GM12892 (cell line): ENCODE data around the gene PGA3. TPM values are rescaled to one million over a fixed set of nuclear protein-coding genes. Genes with fewer than 3 reads are reported as not detected.
"Not testable (repeated sequence)": the region's sequence is repeated elsewhere in the genome, so short reads cannot be mapped to it uniquely, and the experiment has no call there.

Experiments used
- DNase-seq: peaks from one replicate; pipeline ENCODE4 v3.0.0; 2011; ENCODE audit not compliant: insufficient read length
- FAIRE-seq: peaks from 2 replicates; lab custom pipeline; 2011; peaks lifted over from hg19 to GRCh38; lab: Jason Lieb, UNC
- POLR2A ChIP-seq: IDR thresholded peaks from 2 replicates; pipeline ENCODE4 v1.6.1; 2011; ENCODE audit warnings: low read depth, low read length, control low read depth
- POLR2AphosphoS5 ChIP-seq: IDR thresholded peaks from 2 replicates; pipeline ENCODE4 v1.6.1; 2011; ENCODE audit warnings: low read depth, low read length, control low read depth
- TAF1 ChIP-seq: IDR thresholded peaks from 2 replicates; pipeline ENCODE4 v1.6.1; 2011; ENCODE audit warnings: low read depth, mild to moderate bottlenecking, control low read depth, low read length, borderline replicate concordance
- polyA plus RNA-seq: library from polyadenylated mRNA; unstranded; fragments of >200 nt; gene quantifications from one replicate; pipeline ENCODE4 v1.2.1, GENCODE V29; 2012; ENCODE audit warnings: missing spikeins, inconsistent platforms; ENCODE audit not compliant: missing spikeins

Gene PGA3
- 0.38 TPM for polyA plus RNA-seq

- FAIRE-seq, DNase-seq: not testable (repeated sequence)
These were observed at the start of gene PGA3 for GRCh38 chr11:61202950-61203746. PGA3 (plus strand) TSS chr11:61203515; CDS start chr11:61203565, 50 bp downstream.

GRCh38 chr11:61153593-61154095 is 49.7 kb upstream of the PGA3 start:
- no peak for DNase-seq
- TF ChIP-seq POLR2A (no peak), POLR2AphosphoS5 (no peak), TAF1 (no peak)
- no peak for FAIRE-seq

GRCh38 chr11:61154528-61154927 is 48.8 kb upstream of the PGA3 start:
- DNase-seq (no peak), FAIRE-seq (no peak)
- no peak for TF ChIP-seq TAF1
- no peak for TF ChIP-seq POLR2A

DNA sequence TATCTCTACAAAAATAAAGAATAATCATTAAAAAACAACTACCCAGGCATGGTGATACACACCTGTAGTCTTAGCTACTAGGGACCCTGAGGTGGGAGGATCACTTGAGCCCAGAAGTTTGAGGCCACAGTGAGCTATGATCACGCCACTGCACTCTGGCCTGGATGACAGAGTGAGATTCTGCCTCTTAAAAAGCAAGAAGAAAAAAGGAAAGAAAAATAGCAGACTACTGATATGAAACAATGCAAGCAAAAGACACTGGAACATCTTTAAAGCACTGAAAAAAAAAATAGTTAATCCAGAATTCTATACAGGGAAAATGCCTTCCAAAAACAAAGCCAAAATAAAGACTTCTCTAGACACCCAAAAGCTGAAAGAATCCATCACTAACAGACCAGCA is 48.0 kb upstream of the PGA3 start:
- DNase-seq (no peak), FAIRE-seq (no peak)
- no peak for TF ChIP-seq TAF1
- TF ChIP-seq POLR2AphosphoS5 = no peak
- TF ChIP-seq POLR2A = no peak

DNA sequence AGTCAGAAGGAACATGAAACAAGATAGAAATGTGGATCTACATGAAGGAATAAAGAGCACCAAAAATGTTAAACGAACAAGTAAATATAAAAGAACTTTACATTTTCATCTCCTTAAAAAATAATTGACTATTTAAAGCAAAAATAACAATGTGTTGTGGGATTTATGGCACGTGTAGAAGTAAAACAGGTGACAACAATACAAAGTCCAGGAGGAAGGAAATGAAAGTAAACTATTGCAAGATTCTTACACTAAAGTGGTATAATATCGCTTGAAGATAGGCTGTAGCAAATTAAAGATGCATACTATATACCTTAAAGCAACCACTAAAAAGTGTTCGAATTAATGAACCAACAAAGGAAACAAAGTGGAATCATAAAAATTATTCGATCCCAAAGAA is 47.6 kb upstream of the PGA3 start:
- DNase-seq (no peak), FAIRE-seq (no peak)
- TF ChIP-seq TAF1 = no peak
- TF ChIP-seq POLR2A = no peak
- TF ChIP-seq POLR2AphosphoS5 = no peak

DNA sequence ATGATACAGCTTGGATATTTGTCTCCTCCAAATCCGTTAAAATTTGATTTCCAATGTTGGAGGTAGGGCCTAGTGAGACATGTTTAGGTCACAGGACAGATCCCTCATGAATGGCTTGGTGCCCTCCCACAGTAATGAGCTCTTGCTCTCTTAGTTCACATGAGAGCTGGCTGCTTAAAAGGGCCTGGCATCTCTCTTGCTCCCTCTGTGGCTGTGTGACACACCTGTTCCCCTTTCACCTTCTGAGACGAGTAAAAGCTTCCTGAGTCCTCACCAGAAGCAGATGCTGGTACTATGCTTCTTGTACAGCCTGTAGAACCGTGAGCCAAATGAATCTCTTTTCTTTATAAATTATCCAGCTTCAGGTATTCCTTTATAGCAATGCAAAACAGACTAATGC is 45.6 kb upstream of the PGA3 start:
- TF ChIP-seq TAF1 (no peak), POLR2AphosphoS5 (no peak), POLR2A (no peak)
- FAIRE-seq = peak; percentile 46

GRCh38 chr11:61158691-61159381 is 44.5 kb upstream of the PGA3 start:
- FAIRE-seq = no peak
- TF ChIP-seq TAF1 (no peak), POLR2A (no peak), POLR2AphosphoS5 (no peak)
- DNase-seq = no peak

More for the DNA sequence above, 45.6 kb upstream of the PGA3 start:
- DNase-seq = no peak

DNA sequence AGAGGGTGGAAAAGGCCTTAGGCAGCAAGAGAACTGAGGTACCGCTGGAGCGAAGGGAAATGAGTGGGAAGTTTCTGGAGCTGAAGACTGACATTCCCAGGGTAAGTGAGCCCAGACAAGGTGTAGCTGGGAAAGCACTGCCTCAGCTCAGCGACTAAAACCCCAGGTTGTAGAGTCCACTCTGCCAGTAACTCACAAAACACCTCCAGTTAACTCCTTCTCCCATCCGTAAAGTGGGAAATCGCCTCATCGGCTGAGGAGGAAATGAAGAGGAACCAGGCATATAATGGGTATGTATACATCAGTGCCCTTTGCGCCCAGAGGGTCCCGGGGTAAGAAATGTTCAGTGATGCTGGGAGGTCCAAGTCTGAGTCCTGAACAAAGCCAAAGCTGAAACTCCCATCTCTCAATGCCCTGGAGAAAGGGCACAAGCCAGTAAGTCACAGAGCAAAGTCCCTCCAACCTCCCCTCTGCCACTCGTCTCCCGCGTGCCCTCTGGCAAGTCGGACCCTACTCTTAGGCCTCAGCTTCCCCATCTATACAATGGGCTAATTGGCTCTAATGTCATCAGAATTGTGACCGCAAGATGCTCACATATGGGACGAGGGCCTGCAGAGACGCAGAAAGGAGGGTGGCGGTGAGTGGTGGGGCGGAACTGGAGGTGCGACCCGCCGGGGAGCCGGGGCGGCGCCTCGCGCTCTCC is 42.7 kb upstream of the PGA3 start:
- no peak for DNase-seq
- TF ChIP-seq POLR2AphosphoS5 (peak; percentile 59), TAF1 (0 out of 2 replicates have a peak, but pooled peaks have one; percentile 28), POLR2A (no peak; the same call in 1 of the 2 replicates)
- no peak for FAIRE-seq

DNA sequence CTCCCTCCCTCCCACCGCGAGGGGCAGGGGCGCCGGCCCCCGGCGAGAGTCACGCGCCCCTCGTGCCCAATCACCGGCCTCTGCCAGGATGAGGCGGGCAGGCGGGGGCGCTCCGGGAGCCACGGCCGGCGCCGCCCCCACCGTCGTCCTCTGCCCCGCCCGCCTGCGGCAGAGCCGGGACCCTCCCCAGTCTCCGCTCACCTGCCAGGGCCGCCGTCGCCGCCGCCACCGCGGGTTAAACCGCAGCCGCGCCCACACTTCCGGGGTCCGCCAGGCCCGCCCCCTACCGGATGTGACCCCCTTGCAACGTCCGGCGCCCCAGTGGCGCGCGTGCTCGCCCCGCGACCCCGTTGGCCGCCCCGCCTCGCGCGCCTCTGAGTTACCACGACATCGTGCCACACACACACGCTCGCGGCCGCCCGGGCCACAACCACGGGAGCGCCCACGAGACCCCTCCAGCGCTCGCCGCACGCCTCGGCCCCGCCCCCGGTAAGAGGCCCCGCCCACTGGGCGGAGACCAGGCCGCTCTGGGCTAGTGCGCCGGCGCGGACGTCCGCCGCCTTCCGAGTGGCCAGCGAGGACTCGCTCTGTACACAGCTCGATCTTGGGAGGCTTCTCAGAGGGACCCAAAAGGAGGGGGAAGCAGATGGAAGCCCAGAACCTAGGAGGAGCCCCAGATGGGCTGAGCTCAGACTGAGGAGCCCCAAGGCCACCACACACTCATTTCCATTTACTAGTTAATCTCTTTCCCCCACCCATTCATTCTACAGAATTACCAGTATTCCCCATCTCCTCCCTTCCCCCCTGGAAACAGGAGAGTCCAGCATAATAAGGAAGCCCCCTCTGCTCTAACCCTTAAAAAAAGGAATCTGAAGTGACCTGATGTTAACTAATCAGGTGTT is 41.9 kb upstream of the PGA3 start, which contains the start of gene VPS37C:
Gene VPS37C (minus strand): TSS at position 237 of the 902 bp plus-strand sequence. CDS start 22,597 bp downstream, outside the sequence.
- FAIRE-seq = peak; percentile 98
- peak; percentile 94 for DNase-seq
- peak; percentile 25; the same call in 1 of the 2 replicates for TF ChIP-seq TAF1
- peak; percentile 68; the same call in 1 of the 2 replicates for TF ChIP-seq POLR2AphosphoS5
- peak; percentile 72; the same call in 1 of the 2 replicates for TF ChIP-seq POLR2A
